T47D (cell line): ENCODE measurements around the gene CCDC124.

Experiments
- DNase-seq, 2 experiments: peaks; one replicate each; pipeline versions ENCODE4 v3.0.0 to v3.0.0-alpha.2; 2011 to 2012; ENCODE audit warnings: low read depth in 1 of 2, low spot score in 1 of 2
- JUND ChIP-seq: IDR thresholded peaks from 2 replicates; pipeline ENCODE4 v1.6.1; 2012; ENCODE audit warnings: low read depth
- in situ Hi-C: cut with HindIII; loops from 2 replicates; pipeline ENCODE4 v1.10.0; 2016; ENCODE audit warnings: low sequenced_read_pairs, low pct_unique_long_range_greater_than_20kb

CCDC124 gene

DNA sequence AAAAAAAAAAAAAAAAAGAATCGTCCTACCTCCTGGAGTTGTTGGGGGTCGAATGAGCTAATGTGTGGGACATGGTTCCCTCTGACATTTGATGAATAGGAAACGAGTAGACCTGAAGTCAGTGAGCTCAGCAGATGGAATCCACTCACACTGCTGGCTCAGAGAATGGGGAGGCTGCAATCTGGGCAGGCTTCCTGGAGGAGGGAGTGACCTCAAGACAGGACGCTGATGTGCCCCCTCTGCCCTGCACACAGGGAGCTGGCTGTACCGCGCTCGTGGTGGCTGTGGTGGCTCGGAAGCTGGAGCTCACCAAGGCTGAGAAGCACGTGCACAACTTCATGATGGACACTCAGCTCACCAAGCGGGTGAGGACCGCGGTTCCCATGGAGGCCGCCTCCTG, 55.3 kb downstream of the CCDC124 start:
- in situ Hi-C loops = no loop called here
- no peak for DNase-seq
- no peak for TF ChIP-seq JUND

DNA sequence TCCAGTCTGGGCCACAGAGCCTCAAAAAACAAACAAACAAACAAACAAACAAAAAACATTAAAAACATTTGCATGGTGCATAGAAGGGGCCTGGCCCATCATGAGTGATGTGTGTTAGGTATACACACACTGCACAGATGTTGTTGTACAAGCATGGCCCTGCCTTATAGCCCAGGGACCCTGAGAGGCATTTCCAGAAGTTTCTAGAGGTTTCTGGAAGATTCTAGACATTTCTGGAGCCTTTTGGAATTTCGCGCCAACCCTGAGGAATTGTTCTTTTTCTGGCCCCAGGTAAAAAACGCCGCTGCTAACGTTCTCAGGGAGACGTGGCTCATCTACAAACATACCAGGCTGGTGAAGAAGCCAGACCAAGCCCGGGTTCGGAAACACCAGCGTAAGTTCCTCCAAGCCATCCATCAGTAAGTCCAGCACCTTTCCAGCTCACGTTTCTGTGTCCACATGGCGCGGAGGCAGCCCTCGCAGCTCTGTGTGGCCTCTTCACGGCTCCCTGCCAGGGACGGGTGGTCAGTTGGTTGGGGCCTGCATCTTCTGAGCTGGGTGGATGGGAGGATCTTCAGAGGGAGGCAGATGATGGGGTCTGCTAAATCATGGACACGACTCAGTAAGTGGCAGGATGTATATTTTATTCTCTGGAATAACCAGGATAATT, 56.7 kb downstream of the CCDC124 start:
- DNase-seq = no peak
- TF ChIP-seq JUND = no peak
- in situ Hi-C loops = no loop called here

DNA sequence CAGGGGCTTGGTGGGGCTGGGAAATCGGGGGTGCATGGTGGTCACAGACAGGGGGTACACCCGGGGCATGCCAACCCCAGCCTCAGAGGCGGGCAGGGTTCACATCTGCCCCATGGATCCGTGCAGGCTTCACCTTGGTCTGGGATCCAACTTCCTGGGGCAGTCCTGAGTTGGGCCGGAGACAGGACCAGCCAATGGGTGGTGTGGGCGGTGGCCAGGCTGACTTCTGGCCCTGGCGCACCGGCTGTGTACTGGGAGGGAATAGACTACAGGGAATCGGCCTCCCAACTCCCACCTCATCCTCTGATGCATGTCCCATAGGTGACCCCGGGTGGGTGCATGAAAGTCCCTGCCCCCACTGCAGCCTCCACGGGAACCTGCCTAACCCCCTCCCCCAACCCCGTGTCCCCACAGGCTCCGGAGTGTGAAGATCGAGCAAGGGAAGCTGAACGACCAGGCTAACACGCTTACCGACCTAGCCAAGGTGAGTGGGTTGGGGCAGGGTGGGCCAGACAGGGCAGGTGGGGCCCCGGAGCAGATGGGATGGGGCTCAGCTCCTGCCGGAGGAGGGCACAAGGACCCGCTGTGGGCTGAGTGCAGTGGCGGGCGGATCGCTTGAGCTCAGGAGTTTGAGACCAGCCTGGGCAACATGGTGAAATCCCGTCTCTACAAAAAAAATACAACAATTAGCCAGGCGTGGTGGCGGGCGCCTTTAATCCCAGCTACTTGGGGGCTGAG, 60.4 kb downstream of the CCDC124 start:
- TF ChIP-seq JUND = no peak
- in situ Hi-C loops = no loop called here
- DNase-seq = peak; percentile 70 to 75
